SJSA1 (cell line): ENCODE data around the gene BSND. TPM values are rescaled to one million over a fixed set of nuclear protein-coding genes. Genes with fewer than 3 reads are reported as not detected.

Experiments
- DNase-seq, 2 experiments: peaks; one replicate each; pipeline ENCODE4 v3.0.0-alpha.2; 2015 to 2020; ENCODE audit warnings: low spot score in 2 of 2, low read depth in 1 of 2
- H3K27ac ChIP-seq: fragments of 250-450 bp; sonication (Bioruptor Pico); 2 replicates; pipeline ENCODE4 v1.5.1; 2020; ENCODE audit warnings: mild to moderate bottlenecking, moderate library complexity
- H3K27me3 ChIP-seq: fragments of 250-450 bp; sonication (Bioruptor Pico); replicated peaks from 2 replicates; pipeline ENCODE4 v1.5.1; 2020; ENCODE audit warnings: mild to moderate bottlenecking, moderate library complexity
- H3K36me3 ChIP-seq: fragments of 250-450 bp; sonication (Bioruptor Pico); 2 replicates; pipeline ENCODE4 v1.5.1; 2020; ENCODE audit warnings: mild to moderate bottlenecking
- H3K4me1 ChIP-seq: fragments of 250-450 bp; sonication (Bioruptor Pico); replicated peaks from 2 replicates; pipeline ENCODE4 v1.6.1; 2021; ENCODE audit warnings: mild to moderate bottlenecking
- H3K4me3 ChIP-seq: fragments of 250-450 bp; sonication (Bioruptor Pico); 2 replicates; pipeline ENCODE4 v1.5.1; 2020; ENCODE audit warnings: mild to moderate bottlenecking
- H3K9me3 ChIP-seq: fragments of 250-450 bp; sonication (Bioruptor Pico); replicated peaks from 2 replicates; pipeline ENCODE4 v1.5.1; 2020; ENCODE audit warnings: mild to moderate bottlenecking
- total RNA-seq: library from RNA; depleted of rRNA; stranded (reverse); fragments of >200 nt; shearing (Covaris generic); gene quantifications from 2 replicates; pipeline ENCODE4 v1.2.3, GENCODE V29; 2014

Gene BSND
- total RNA-seq, 1 experiment from 2014 or later, result not detected

DNA sequence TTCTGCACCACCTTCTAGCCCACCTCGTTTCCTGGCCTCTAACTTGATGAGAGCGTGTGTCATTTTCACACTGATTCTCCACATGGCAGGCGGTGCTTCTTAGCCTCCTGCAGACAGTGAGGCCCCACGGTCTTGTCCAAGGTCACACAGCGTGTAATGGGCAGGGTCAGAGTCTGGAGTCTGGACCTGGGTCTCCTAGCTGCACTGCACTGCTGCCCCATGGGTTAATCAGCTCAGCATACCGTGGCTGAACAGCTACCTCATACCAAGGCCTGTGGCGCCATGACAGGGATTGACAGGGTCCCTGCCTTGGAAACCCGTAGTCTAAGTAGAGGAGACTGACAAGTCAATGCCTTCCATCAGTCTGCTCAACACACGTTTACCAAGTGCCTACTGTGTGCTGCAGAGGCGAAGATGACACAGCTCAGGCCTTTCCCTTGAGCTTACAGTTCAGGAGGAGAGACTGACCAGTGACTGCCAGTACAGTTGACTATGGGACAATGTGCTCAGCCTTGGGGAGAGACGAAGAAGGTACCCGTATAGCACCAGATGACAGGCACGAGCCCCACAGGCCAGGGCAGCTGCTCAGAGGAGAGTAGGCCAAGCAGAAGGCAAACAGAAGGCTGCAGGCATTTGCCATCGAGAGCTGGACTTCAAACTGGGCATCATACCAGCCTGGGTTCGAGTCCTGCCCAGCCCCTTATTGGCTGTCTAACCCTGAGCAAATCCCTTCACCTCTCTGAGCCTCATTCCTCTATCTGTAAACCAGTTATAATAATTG lies 46.1 kb downstream of the BSND start:
- no peaks in the 10 kb centered on the region for H3K36me3 ChIP-seq
- H3K4me3 ChIP-seq, result no peak overlapping the region
- peaks cover 1% of the 10 kb centered on the region; the same call in 1 of the 2 replicates for H3K4me1 ChIP-seq
- no peaks in the 10 kb centered on the region for H3K9me3 ChIP-seq
- H3K27me3 ChIP-seq, result peaks cover 26% of the 10 kb centered on the region
- no peak for DNase-seq
- H3K27ac ChIP-seq, result no peak overlapping the region

GRCh38 chr1:55045430-55045829 lies 46.7 kb downstream of the BSND start:
- no peaks in the 10 kb centered on the region for H3K9me3 ChIP-seq
- H3K4me1 ChIP-seq, result no peaks in the 10 kb centered on the region
- H3K27ac ChIP-seq, result no peak overlapping the region
- H3K36me3 ChIP-seq, result no peaks in the 10 kb centered on the region
- H3K27me3 ChIP-seq, result peaks cover 20% of the 10 kb centered on the region
- DNase-seq, result no peak
- no peak overlapping the region for H3K4me3 ChIP-seq

DNA sequence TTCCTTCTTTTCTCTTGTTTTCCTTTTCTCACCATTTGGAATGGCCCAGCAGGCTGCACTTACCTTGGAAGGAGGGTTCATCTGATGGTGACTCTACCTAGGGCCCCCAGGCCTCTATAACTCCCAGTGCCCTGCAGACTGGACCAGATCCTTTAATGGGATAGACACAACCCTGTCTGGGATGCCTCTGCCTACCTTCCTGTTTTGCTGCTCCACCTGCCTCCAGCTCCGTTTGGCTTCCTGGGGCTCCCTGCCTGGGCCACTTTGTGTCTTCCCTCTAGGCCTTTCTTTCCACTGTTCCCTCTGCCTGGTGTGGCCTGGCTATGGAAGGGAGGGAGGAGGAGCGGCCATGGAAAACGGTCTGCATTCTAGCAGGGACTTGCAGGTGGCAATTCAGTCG lies 48.1 kb downstream of the BSND start:
- Histone ChIP-seq H3K4me3 (no peak overlapping the region), H3K27me3 (peaks cover 5% of the 10 kb centered on the region), H3K36me3 (no peaks in the 10 kb centered on the region), H3K27ac (no peak overlapping the region), H3K4me1 (no peaks in the 10 kb centered on the region), H3K9me3 (no peaks in the 10 kb centered on the region)
- DNase-seq, result no peak

DNA sequence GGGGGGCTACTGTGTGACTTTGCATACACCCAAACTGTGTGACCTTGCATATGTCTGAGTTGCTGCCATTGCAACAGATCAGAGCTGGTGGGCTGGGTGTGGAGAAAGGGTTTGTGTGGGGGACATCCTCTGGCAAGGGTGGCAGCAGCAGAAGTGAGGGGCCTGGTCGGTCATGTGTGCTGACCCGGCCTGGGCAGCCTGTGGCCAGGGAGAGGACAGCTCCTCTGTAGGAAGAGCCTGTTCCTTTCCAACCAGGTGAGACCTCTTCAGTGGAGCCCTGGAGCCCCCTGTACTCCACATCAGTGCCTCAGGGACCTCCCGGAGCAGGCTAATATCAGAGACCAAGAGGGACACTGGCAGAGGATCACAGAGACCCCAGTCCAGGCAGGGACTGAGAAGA lies 48.9 kb downstream of the BSND start:
- no peaks in the 10 kb centered on the region for H3K36me3 ChIP-seq

DNA sequence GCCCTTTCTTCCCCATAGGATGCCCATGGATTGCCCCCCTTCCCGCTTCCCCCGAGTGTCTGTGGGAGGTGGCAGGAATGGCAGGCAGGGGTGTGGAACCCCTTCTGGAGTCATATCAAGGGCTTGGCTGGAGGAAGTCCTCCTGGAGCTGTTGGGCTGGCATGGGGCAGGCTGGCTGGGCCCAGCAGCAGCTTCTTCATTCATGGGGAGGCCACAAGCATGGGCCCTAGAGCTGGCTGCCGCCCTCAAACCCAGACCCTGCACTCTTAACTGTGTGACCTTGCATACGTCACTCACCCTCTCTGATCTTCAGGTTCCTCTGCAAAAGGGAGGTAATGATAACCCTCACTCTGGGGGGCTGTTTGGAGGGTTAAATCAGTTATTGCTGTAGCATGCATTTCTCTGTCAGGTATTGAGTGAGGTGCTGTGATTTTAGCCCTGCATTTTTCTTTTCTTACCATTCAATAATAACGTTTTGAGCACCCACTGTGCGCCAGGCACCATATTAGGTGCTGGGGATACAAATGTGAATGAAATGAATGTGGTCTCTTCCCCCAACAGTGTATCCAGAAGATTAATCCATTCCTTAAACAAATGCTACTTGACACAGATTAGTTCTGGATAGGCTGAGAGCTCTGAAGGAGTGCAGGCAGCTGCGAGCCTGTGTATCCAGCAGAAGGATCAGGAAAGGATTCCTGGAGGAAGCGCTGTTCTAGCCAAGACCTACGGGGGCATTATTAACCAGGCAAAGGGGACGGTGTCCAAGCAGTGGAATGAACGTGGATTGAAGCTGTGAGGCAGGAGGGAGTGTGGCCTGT lies 49.9 kb downstream of the BSND start:
- no peak for DNase-seq
- Histone ChIP-seq H3K9me3 (no peaks in the 10 kb centered on the region), H3K27me3 (no peaks in the 10 kb centered on the region), H3K27ac (no peak overlapping the region), H3K4me3 (no peak overlapping the region), H3K36me3 (no peaks in the 10 kb centered on the region), H3K4me1 (no peaks in the 10 kb centered on the region)

More for the DNA sequence above, 48.9 kb downstream of the BSND start:
- H3K9me3 ChIP-seq, result no peaks in the 10 kb centered on the region
- H3K4me1 ChIP-seq, result no peaks in the 10 kb centered on the region
- DNase-seq, result no peak
- no peaks in the 10 kb centered on the region for H3K27me3 ChIP-seq
- no peak overlapping the region for H3K4me3 ChIP-seq
- H3K27ac ChIP-seq, result no peak overlapping the region

GRCh38 chr1:55049271-55049913 lies 50.7 kb downstream of the BSND start:
- DNase-seq, result no peak
- no peaks in the 10 kb centered on the region for H3K27me3 ChIP-seq
- no peaks in the 10 kb centered on the region for H3K4me1 ChIP-seq
- H3K4me3 ChIP-seq, result no peak overlapping the region
- no peak overlapping the region for H3K27ac ChIP-seq
- no peaks in the 10 kb centered on the region for H3K9me3 ChIP-seq
- no peaks in the 10 kb centered on the region for H3K36me3 ChIP-seq

- no peaks in the 10 kb centered on the region for H3K9me3 ChIP-seq
- H3K36me3 ChIP-seq, result no peaks in the 10 kb centered on the region
- no peak for DNase-seq
- H3K4me1 ChIP-seq, result no peaks in the 10 kb centered on the region
- H3K27me3 ChIP-seq, result no peaks in the 10 kb centered on the region
- H3K27ac ChIP-seq, result no peak overlapping the region
- H3K4me3 ChIP-seq, result no peak overlapping the region
Observed at GRCh38 chr1:55049914-55050278, 51.2 kb downstream of the BSND start.

DNA sequence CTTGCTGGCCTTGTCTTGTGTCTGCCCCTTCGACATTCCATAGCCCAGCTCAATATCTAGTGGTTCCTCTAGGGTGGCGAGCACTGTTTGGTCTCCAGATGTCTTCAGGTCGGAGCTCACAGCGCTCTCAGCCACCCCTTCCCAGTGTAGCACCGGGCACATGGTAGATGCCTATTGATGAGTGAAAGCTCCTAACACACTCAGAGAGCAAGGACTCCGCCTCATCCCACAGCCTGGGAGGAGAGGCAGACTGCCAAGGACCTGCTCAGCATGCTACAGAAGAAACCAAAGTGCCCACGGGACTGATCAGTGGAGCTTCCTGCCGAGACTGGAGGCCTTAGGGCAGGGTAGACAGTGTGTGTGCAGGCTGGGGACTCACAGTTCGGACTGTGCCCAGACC lies 51.5 kb downstream of the BSND start:
- no peak for DNase-seq
- Histone ChIP-seq H3K36me3 (no peaks in the 10 kb centered on the region), H3K9me3 (no peaks in the 10 kb centered on the region), H3K27ac (no peak overlapping the region), H3K4me3 (no peak overlapping the region), H3K27me3 (no peaks in the 10 kb centered on the region), H3K4me1 (no peaks in the 10 kb centered on the region)

DNA sequence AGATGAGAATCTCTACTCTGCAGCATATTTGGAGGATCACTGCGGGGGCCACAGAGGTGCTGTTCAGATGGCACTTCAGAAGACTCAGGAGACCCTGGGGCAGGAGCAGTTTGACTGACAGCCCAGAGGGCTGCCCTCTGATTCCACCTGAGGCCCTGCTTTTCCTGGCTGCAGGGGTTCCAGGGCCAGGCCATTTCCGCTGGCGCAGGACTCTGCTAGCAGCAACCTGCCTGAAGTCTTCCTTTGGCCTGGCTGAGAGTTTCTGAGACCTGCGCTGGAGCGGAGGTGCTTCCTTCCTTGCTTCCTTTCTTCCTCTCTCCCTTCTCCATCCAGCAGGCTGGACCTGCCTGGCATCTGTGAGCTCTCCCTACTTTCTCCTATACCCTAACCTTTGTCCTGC lies 52.4 kb downstream of the BSND start:
- Histone ChIP-seq H3K27me3 (no peaks in the 10 kb centered on the region), H3K36me3 (no peaks in the 10 kb centered on the region), H3K9me3 (no peaks in the 10 kb centered on the region), H3K4me3 (no peak overlapping the region), H3K27ac (no peak overlapping the region), H3K4me1 (no peaks in the 10 kb centered on the region)
- DNase-seq, result no peak

DNA sequence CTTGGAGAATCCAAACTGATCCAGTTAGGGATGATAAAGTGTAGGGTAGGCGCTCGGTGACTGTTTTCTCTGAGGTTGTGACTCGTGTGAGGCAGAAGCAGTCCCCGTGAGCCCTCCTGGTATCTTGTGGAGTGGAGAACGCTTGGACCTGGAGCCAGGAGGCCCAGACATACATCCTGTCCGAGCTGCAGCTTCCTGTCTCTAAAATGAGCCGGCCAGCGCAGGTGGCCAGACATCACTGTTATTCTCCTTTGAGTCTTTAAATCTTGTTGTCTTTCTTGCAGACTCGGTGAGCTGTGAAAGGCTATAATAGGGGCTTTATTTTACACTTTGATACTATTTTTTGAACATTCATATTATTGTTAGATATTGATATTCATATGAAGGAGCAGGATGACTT lies 52.9 kb downstream of the BSND start:
- no peak overlapping the region for H3K4me3 ChIP-seq

GRCh38 chr1:55052221-55053142 lies 53.7 kb downstream of the BSND start:
- Histone ChIP-seq H3K27ac (no peak overlapping the region), H3K9me3 (no peaks in the 10 kb centered on the region), H3K36me3 (no peaks in the 10 kb centered on the region), H3K4me3 (no peak overlapping the region), H3K27me3 (no peaks in the 10 kb centered on the region), H3K4me1 (no peaks in the 10 kb centered on the region)
- DNase-seq, result no peak

More for the DNA sequence above, 52.9 kb downstream of the BSND start:
- no peak for DNase-seq
- Histone ChIP-seq H3K27ac (no peak overlapping the region), H3K4me1 (no peaks in the 10 kb centered on the region), H3K27me3 (no peaks in the 10 kb centered on the region), H3K36me3 (no peaks in the 10 kb centered on the region), H3K9me3 (no peaks in the 10 kb centered on the region)

- no peak overlapping the region for H3K4me3 ChIP-seq
- H3K4me1 ChIP-seq, result no peaks in the 10 kb centered on the region
- H3K9me3 ChIP-seq, result no peaks in the 10 kb centered on the region
- no peak for DNase-seq
- no peaks in the 10 kb centered on the region for H3K27me3 ChIP-seq
- no peak overlapping the region for H3K27ac ChIP-seq
- H3K36me3 ChIP-seq, result no peaks in the 10 kb centered on the region
Observed at GRCh38 chr1:55053265-55053954, 54.7 kb downstream of the BSND start.

GRCh38 chr1:55054396-55054795 lies 55.7 kb downstream of the BSND start:
- no peak for DNase-seq
- Histone ChIP-seq H3K4me1 (no peaks in the 10 kb centered on the region), H3K9me3 (no peaks in the 10 kb centered on the region), H3K4me3 (no peak overlapping the region), H3K27me3 (no peaks in the 10 kb centered on the region), H3K27ac (no peak overlapping the region), H3K36me3 (no peaks in the 10 kb centered on the region)
